ENCODE data around the gene SCUBE2.

GRCh38 chr11:9002920-9003572 is 88.4 kb downstream of the SCUBE2 start:
- no peak for TF ChIP-seq CTCF (IDR thresholded peaks at IDR 0.05)
- no peak for TF ChIP-seq POLR2A (IDR thresholded peaks at IDR 0.05)
- TF ChIP-seq EP300 (IDR thresholded peaks at IDR 0.05): no peak
- TF ChIP-seq POLR2AphosphoS5 (IDR thresholded peaks at IDR 0.05): no peak
